ENCODE measurements around the gene BCAS1.

BCAS1 gene

DNA sequence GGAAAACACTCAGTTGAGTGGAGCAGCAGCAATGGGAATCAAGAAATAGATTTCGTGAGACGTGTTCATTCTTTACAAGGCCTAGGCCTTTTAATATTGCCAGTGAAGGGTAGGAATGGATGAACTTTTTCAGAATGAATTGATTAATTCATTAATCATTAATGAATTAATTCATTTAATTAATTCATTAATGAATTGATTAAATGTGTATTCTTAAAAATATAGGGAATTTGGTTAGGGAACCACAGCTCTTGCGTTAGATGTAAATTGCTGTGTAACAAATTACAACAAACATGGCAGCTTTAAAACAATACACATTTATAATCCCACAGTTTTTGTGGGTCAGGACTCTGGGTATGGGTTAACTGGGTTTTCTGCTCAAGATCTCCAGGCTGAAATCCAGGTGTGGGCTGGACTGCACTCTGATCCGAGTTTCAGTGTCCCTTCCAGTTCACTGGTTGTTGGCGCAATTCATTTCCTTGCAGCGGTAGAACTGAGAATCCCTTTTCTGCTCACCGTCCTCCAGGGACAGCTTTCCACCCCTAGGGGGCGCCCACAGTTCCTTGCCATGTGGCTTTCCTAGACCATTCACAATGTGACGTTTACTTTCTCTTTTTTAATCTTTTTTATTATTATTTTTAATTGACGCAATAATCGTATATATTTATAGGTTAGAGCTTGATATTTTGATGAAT lies 32.8 kb upstream of the BCAS1 start:
- peak; percentile 75 for DNase-seq (ENCODE audit: low spot score)

DNA sequence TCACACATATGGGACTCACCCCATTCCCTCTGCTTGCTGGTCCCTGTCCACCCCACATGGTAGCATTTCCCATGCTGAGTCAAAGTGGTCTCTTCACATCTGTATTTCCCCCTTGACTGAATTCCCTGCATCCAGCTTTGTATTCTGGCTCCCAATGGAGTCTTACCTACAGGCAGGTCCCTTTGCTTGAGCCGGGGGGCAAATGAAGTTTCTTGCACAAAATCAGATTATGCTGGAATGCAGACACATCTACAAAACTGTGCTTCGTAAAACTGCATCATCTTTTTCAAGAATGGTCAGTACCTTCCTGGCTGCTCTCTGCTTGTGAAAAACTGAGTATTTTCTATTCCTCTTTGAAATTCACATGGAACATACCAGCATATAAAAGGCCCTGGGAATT lies 32.1 kb upstream of the BCAS1 start:
- no peak for DNase-seq (ENCODE audit: low spot score)

DNA sequence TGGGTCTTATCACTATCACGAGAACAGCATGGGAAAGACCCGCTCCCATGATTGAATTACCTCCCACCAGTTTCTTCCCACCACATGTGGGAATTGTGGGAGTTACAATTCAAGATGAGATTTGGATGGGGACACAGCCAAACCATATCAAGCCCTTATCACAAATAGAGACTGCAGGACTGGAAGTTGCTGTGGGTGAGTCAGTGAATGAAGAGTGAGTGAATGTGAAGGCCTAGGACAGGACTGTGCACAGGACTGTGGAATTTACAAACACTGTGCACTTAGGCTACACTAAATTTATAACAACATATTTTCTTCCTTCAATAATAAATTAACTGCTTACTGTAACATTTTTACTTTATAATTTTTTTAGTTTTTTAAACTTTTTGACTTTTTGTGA lies 30.2 kb upstream of the BCAS1 start:
- DNase-seq (ENCODE audit: low spot score), result no peak

DNA sequence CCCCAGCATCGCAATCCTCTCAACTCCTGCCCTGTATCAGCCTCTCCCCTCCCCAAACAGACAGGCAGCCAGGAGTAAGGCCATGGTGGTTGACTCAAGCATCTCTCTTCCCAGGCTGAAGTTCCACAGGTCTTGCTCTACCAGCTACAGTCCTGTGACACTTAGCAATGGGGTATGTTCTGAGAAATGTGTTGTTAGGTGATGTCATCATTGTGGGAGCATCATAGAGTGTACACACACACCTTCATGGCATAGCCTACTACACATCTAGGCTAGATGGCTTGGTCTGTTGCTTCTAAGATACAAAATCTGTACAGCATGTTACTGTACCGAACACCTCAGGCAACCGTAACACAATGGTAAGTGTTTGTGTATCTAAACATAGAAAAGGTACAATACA lies 29.5 kb upstream of the BCAS1 start:
- no peak for DNase-seq (ENCODE audit: low spot score)

DNA sequence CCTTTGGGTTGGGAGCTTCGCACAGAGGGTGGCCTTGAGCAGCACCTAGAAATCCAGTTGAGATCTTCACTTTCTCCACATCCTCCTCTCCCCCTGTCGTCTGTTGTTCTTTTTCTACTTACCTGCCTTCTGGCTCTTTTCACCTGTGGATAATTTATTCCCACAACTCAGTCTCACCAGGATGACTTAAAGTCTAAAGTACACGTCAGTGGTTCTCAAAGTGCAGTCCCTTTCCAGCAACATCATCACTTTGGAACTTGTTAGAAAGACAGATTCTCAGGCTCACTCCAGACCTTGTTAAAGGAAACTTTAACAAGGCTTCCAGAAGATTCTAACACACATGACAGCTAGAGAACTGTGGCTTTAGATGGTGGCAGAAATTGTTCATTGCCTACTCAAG lies 27.7 kb upstream of the BCAS1 start:
- DNase-seq (ENCODE audit: low spot score), result no peak

DNA sequence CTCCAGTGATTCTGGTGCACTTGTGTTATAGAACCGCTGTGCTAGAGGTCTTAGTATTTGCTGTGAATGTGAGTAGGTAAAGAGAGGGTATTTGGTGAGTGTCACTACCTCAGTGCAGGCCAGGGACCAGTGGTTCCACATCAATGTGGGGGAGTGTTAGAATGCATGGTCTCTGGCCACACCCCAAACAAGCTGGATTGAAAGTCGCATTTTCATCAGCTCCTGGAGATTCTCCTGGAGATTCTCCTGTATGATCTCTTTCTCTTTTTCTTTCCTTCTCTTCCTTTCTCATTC lies 26.8 kb upstream of the BCAS1 start:
- no peak for DNase-seq (ENCODE audit: low spot score)

DNA sequence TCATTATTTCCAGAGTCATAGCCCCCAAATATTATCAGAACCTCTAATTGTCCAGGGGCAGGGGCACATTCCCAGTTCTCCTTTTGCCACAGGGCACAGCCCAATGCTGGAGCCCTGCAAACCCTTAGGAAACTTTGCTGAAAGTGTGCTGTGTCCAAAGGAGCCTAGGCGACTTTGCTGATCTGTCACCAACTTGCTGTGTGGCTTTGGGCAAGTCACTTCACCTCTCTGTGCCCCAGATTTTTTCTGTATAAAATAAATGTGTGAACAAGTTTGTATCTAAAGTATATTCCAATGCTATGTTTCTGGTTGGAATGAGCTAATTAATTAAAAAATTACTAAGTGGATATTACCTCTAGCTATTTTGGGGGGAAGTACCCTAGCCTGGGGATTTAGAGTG lies 25.4 kb upstream of the BCAS1 start:
- DNase-seq (ENCODE audit: low spot score), result no peak

DNA sequence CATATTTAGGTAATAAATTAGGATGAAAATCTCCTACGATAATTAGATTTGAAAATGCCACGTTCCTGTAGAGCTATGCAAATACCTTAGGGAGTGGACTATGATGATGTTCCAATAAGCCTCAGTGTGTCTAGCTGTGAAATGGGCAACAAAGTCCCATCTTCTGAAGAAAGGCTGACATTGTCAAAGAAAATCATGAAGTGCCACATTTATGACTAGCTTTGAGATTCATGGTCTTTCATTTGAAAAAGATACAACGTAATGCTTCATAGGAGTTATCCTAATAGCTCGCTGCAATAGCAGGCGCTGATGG lies 23.8 kb upstream of the BCAS1 start:
- no peak for DNase-seq (ENCODE audit: low spot score)

DNA sequence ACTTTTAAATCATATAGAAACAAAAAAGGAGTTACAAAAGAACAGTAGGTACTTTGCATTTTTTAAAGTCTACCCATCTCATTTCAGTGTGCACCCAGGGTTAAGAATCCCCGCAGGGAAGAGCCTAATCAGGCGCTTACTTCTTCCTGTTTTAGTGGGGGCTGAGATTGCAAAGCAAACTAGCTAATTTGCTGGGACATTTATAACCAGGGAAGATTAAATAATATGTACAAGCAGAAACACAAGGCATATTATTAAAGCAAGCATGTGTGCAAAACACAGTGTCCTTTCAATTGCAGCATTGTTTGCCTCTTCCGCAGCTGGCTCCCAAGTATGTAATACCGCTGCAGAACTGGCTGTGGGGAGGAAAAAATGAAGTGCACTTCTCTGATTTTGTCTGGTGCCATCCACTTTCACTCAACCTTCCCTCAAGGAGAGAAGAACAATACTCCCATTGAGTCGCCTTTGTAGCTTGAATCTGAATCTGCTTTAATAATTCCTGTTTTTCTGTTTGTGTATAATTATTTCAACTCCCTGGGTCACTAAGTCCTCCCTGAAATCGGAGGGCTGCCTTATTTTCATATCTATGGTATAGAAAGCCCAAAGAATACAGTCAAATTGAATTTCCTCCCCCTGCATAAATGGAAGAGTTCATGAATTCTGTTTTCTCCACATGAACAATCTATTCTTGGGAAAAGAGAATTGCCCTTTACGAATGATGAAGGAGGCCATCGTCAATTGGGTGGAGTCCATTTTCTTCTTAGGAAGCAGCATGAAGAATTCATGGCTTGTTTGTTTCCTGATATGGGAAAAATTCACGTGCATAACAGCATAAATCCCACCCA lies 23.3 kb upstream of the BCAS1 start:
- DNase-seq (ENCODE audit: low spot score), result no peak

DNA sequence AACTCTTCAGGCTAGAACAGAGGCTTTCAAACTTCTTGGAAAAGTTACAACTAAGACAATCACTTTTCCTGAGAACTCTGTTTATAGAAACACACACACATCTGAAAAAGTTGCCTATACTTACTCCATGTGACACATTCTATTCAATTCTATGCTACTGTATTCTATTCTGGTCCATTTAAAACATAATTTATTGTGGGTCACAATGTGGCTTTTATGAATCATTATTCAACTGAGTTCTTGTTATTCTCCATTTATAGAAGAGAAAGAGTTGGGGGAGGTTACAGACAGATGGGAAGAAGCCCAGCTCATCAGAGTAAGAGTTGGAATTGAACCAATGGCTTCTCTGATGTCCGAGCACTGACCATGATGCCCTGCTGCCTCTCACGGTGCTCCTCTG lies 21.6 kb upstream of the BCAS1 start:
- DNase-seq (ENCODE audit: low spot score), result no peak

DNA sequence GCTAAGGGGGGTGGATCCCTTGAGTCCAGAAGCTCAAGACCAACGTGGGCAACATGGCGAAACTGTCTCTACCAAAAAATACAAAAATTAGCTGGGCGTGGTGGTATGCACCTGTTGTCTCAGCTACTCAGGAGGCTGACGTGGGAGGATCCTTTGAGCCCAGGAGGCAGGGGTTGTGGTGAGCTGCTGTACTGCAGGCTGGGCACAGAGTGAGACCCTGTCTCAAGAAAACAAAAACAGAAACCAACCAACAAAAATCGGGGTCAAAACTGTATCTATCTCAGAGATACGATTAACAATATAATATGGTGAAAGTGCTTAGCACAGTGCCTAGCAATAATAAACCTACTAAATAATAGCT lies 20.7 kb upstream of the BCAS1 start:
- DNase-seq (ENCODE audit: low spot score), result no peak

DNA sequence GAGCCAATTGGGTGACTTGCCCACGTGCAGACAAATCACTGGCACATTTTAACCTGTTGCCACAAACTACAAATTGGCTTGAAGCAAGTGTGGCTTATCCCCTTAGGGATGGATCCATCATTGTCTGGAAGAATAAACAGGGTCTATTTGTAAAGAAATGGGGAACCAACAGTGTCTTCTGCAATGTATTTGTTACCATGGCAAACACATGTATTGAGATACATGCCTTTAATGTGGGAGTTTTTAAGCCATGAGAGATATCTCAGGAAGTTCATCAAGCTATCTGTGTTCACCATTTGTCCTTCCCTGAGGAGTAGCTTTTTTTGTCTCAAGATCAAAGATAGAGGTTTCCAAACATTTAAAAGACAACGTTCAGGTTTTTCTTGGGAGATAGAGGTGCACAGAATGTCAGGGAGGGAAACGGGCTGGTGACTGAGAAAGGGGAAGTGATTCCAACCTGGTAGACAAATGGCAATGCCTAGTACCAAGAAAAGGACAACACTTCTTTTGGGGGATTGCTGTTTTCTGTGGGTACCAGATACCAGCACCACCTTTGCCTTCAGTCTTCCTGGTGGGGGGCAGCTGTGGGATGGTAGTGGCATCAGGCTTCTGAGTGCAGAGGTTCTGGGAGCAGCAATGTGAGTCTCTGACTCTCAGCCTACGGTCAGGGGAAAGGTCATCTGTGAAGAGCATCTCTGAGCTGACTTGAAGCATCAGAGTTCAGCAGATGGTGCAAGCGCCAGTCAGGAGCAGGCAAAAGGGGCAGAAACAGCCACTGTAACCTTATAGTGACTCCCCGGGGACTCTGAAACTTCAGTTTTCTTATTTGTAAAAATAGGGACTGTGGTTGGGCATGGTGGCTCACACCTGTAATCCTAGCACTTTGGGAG lies 20.1 kb upstream of the BCAS1 start:
- DNase-seq (ENCODE audit: low spot score), result no peak

DNA sequence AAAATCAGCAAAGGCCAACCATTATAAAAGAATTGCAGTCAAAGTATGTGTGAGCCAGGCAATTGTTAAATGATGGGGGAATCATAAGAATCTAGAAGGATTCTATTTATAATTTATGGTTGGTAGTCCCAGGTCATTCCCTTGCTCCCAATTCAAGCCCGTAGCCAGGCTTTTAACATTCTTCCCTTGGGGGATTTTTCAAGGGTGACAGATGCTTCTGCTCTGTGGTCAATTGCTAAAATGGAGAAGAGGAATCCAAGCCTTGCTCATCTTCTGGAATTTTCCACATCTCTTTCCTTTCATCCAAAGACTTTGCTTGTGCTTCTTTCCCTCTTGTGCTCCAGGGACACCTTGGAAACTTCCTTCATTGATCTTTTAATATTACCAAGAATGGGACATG lies 18.0 kb upstream of the BCAS1 start:
- no peak for DNase-seq (ENCODE audit: low spot score)

DNA sequence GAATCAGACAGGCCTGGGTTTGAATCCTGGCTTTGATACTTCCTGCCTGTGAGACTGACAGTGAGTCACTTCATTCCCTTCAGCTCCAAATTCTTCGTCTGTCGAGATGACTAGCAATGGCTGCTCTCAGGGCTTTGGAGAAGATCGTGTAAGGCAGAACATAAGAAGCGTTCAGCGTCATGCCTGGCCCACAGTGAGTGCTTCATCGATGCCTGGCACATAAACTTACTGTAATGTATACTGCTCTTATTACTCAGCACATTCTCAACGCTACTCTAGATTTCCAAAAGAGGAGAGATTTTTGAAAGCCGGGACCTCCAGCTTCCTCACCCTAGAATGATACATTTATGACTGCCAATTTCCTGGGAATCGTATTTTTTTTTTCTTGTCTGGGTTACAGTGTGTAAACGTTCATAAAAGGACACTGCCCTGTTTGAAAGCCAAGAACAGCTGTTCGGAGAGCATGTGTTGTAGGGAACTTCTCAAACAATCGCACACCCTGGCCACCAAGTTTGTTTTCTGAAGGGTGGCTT lies 16.2 kb upstream of the BCAS1 start:
- DNase-seq (ENCODE audit: low spot score), result no peak

DNA sequence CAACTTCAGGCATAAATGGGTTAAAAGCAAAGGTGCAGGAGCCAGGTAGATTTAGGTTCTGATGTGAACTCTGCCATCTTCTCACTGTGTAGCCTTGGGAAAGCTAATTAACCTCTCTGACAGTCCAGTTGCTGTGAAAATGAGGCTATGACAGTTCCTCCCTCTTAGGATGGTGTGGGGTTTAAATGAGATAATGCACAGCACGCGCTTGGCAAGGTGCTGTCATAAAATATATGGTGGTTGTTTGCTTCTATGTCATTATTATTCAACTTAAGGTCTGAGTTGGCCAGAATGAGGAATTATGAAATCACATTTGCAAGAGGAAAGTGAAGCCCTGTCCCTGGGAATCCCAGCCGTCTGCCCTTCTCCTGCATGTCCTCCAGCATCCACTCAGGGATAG lies 15.5 kb upstream of the BCAS1 start:
- no peak for DNase-seq (ENCODE audit: low spot score)

DNA sequence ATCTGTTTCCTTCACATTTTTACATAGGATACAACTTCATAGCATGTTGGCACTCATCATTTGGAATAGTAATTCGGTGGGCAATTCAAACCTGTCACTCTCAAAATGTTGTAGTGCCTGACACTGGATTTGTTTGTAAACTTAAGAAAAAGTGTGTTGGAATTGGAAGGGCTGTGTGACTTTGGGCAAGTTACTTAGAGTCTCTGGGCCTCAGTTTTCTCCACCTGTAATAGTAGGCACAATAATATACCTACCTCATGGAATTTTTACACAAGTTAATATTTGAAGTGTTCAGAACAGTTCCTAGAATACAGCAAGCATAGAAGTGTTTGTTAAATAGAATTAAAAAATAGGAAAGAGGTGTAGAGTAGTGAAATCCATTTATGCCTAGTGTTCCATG lies 15.0 kb upstream of the BCAS1 start:
- no peak for DNase-seq (ENCODE audit: low spot score)

DNA sequence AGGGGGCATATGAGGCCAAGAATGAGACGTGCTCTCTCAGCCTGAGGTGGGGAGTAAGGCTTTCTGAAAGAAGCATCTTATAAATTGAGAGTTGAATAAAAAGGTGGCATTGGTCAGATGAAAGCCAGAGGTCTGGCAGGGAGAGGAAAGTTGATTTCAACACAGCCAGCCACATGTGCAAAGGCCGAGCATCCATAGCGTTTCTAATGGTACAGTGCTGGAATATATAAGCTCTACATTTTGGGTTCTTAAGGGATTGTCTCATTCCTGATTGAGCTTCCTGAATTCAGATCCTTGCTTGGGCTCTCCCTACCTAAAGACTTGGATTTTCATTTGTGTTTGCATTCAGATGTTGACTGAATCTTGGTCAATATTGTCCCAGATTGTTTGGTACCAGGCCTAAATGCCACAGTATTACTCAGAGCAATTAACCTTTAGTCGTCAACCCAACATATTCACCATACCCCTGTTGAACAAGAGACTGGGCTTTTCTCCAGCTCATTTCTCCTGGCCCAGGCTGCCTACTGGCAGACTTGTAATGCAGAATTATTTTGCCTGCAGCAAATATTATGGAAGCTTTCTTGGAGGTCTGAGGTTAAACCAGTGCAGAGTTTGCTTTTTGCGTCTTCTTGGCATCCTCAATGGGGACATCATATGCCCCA lies 14.5 kb upstream of the BCAS1 start:
- DNase-seq (ENCODE audit: low spot score), result no peak

DNA sequence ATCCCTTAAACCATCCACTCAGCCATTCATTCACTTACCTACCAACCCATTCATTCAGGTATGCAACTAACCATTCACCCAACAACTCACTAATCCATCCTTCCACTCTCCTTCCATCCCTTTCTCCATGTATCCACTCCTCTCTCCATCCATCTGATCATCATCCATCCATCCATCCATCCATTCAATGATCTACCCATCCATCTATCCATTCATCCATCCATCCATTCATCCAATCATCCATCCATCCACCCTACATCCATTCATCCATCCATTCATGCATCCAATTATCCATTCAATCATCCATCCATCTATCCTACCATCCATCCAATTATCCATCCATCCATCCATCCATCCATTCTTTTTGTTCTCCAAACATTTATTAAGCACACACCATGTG lies 13.8 kb upstream of the BCAS1 start:
- no peak for DNase-seq (ENCODE audit: low spot score)

DNA sequence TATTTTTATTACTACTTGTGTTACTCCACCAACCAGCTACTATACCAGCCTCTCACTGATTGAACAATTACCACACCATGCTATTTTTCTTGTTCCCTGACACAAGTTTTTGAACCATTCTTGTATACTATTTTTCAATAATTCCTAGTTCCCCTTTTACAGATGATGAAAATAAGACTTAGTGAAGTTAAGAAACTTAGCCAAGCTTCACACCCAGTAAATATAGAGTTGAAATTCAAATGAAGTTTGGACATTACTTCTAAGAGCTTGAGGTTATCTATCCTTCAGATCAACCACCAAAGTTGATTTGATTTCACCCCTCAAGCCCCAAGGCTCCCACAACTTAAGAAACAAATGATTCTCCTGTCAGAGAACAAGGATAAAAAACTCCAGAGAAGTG lies 13.1 kb upstream of the BCAS1 start:
- no peak for DNase-seq (ENCODE audit: low spot score)

DNA sequence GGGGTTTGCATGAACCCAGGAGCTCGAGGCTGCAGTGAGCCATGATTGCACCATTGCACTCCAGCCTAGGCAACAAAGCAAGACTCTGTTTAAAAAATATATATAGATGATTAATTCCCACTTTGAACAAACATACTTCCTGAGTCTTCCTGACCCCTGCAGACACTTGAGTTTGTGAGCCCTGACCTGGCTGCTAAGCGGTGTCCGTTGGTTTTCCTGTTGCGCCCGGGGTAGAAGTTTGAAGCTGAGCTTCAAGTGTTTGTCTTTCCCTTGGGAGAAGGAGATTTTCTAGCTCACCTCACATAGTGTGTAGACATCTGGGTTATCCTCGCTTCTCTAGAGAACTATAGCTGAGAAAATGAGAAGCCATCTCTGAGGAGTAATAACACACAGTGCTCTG lies 11.7 kb upstream of the BCAS1 start:
- no peak for DNase-seq (ENCODE audit: low spot score)

DNA sequence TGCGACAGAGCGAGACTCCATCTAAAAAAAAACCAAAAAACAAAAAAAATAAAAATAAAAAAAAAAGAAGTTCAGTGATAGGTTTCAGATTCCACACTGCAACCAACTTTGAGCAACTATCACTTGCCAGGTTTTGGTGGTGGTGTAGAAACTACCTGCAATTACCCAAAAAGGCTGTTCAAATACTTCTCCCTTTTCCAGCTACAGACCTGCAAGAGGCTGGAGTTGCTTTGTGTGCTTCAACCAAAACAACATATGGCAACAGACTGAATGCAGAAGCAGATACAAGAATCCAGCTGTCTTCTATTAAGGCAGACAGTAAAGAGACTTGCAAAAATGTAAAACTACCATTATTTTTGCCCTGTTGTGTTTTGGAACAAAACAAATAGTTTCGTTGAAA lies 9.3 kb upstream of the BCAS1 start:
- DNase-seq (ENCODE audit: low spot score), result no peak

DNA sequence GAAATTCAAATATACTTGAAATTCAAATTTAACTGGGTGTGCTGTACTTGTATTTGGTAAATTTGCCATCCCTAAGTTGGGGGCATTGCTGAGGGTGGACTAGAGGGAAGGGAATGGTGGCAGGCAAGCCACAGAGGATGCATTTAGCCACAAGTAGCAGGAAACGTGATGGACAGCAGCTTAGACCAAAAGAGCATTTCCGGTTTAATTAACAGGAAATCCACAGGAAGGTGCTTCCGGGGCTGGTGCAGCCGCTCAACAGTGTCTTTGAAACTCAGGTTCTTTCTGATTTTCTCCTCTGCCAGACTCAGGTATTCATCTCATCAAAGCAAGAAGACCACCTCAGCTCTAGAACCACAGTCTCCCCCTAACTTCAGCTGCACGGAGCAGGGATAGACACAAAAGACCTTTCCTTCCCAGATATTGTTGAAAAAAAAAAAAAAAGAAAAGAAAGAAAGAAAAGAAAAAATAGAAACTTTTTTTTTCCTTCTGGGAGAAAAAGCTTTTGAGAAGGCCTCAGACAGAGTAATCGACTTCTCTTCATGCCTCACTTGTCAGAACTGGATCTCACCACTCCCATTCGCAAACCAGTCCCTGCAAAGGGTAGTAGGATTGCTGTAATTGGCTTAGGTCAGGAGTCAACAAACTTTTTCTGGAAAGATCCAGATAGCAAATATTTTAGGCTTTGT lies 8.0 kb upstream of the BCAS1 start:
- no peak for DNase-seq (ENCODE audit: low spot score)
